Measurements from ENCODE around the gene MEIS2.

DNA sequence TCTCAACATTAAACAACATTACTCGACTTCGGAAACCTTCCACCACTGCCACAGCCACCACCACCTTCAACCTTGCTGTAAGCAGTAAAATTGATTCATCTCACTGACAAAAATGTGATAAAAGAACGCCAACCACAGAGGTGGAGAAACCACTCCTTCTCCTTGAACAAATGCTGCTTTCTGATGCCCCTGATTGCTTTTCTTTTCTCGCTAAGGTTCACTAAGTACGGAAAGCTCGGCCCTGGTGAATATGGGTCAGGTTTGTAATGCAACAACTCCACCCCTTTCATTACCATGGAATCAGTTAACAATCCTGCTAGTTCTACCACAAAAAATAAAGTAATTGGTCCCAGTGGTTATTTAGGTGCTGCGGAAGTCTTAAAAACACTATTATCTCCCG is 44.9 kb downstream of the MEIS2 start:
- TF ChIP-seq, protein P1, sequence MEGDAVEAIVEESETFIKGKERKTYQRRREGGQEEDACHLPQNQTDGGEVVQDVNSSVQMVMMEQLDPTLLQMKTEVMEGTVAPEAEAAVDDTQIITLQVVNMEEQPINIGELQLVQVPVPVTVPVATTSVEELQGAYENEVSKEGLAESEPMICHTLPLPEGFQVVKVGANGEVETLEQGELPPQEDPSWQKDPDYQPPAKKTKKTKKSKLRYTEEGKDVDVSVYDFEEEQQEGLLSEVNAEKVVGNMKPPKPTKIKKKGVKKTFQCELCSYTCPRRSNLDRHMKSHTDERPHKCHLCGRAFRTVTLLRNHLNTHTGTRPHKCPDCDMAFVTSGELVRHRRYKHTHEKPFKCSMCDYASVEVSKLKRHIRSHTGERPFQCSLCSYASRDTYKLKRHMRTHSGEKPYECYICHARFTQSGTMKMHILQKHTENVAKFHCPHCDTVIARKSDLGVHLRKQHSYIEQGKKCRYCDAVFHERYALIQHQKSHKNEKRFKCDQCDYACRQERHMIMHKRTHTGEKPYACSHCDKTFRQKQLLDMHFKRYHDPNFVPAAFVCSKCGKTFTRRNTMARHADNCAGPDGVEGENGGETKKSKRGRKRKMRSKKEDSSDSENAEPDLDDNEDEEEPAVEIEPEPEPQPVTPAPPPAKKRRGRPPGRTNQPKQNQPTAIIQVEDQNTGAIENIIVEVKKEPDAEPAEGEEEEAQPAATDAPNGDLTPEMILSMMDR (IDR thresholded peaks at IDR 0.05), result no peak
- TF ChIP-seq POLR2A (IDR thresholded peaks at IDR 0.05), result no peak

Measured in adrenal gland (tissue), 5 donors.